ENCODE data around the gene MAK.
"Not testable (repeated sequence)": the region's sequence is repeated elsewhere in the genome, so short reads cannot be mapped to it uniquely, and the experiment has no call there.

The MAK gene

DNA sequence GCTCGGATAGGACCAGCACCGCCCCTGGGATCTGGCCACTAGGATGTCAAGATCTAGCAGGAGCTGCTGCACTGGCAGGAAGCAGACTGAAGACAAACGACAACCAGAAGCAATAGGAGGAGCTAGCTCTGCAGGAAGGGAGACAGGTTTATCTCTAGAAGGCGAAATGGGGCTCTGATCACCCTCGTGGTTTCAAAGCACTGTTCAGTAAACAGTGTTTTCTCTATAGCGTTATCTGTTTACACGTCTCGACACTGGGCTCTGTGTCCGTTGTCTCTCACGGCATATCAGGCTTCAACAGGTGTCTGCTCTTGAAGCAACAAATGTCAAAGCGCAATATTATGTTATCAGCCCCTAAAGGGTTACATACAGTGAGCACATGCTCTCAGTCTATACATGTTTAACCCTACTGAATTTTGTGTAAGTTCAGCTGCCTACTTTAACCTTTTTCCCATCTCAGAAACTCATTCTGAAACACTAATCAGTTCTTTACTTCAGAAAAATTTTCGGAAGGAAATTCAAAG is 66.9 kb downstream of the MAK start:
- DNase-seq = no peak

DNA sequence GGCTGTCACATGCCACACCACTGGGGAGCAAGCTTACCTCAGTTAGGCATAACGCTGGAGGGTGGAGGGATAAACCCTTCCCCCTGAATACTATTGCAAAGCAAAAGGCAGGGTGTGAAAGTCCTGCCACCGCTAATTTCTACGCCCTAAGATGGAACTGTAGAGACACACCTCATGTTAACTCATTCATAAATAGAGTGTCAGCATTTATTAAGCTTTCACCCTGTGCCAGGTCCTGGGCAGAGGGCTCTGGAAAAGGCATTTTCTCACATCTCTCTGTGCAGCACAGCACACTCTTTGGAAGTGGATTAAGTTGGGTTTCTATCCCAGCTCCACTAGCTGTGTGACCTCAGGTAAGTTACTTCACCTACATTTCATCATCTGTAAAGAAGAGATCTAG is 68.9 kb downstream of the MAK start:
- DNase-seq = no peak

DNA sequence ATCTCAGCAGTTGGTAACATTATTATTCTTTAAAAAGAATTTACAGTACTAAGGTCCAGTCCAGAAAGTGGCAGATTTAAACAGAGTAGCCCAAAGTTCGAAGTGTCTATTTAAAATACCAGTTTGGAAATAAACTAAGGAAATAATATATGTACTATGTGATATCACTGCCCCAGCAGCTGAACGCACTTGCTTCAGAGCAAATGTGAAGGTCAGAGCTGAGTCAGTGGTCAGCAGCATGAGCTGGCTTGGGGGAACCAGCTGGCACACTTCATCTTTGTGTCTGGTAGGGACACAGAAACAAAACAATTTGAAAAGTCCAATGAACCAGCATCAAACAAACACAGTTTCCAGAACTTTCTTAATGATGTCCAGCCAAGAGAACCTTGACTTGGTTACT is 75.3 kb downstream of the MAK start:
- DNase-seq = no peak

DNA sequence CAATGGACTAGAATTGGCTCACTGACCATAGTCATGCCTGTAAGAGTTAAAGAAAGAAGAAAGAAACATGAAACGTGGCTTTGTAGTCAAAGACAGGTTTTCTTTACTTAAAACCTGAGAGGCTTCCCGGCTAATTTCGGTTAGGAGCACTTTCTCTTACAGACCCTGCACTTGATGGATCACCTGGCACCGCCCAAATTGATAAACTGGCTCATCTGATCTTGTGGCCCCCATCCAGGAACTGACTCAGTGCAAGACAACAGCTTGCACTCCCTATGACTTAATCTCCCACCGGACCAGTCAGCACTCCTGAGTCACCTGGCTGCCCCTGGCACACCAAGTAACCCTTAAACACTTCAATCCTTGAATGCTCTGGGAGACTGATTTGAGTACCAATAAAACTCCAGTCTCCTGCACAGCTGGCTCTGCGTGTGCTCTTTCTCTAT is 78.4 kb downstream of the MAK start:
- DNase-seq = no peak

DNA sequence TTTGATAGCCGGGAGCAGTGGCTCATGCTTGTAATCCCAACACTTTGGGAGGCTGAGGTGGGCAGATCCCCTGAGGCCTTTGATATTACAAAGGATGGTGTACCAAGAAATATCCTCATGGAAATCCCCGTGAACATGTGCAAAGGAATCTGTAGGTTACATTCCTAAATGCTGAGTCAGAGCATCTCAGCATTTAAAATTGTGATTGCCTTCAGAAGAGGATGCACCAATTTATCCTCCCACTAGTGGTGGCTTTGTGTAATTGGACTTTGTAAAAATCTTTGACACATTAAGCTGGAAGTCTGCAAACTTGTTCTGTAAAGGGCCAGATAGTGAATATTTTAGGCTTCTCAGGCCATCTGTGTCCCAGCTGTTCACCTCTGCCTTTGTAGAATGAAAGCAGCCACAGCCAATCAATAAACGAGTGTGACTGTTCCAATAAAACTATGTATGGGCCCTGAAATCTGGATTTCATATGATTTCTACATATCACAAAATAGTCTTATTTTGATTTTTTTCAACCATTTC is 79.0 kb downstream of the MAK start:
- DNase-seq = no peak

DNA sequence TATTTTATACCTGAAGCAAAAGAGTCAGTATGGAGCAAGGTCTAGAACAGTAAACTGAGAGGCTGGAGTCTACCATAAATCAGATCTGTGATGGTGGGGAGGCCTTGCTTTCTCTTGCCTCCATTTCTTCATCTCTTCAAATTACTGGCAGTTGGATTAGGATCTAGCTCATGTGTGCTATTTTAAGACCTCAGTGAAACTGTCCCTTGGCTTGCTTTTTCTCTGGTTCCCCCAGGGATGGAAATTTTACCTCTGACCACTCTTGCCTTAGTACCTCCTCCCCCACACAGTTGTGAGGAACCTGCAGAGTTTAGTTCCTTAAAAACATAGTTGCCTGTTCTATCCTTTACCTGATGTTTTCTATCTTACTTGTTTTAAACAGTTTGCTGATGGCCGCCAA is 82.3 kb downstream of the MAK start:
- no peak for DNase-seq

DNA sequence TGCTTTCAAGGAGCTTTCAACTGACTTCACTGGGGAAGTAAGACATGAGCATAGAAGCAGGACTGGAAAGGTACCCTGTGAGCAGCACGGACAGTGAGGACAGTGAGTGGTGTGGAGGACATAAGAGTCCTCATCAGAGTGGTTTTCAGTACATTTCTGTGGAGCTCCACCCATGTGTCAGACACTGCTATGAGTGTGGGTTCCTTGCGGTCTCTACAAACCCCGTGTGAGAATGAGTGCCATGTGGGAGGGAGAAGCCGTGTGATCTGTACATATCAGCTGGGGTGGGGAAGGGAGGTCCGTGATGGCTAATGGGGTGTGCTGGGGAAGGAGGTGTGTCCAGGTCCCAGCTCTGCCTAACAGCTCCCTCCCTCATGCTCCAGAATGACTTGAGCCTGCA is 86.6 kb downstream of the MAK start:
- not testable (repeated sequence) for DNase-seq

DNA sequence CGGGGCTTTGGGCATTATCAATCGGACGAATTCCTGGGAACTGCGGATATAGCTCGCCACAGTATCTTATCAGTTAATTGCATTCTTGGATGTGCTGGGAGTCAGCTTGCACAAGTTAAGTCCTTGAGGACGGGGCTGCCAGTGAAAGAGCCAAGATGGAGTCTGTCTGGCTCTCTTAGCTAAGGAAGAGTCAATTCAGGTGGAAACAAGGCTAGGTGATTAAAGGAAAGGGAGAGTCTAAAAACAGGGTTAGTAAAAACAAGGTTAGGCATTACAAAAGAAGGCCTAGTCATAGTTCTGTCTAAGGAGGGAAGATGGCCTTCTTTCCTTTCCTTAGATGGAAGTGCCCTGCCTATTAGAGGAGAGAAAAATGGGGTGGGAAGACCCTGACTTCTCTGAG is 87.8 kb downstream of the MAK start:
- DNase-seq = not testable (repeated sequence)

DNA sequence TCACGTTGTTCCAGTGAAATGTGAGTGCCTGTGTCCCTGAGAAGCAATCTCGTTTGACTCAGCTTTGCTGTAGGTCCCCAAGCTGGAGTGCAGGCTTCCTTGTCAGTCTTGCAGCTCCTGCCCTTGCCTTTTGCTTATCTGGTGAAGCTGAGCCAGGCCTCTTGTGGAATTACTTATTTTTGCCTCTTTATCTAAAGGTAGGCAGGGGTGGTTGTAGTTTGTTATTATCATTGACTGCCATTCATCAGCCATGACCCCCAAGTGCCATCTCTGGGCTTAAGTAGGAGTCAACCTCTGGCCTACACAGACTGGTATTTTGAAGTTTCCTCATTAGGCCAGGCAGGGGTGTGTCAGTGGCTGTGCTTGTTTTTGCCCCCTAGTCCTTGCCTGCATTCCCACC is 88.6 kb downstream of the MAK start:
- DNase-seq = no peak

DNA sequence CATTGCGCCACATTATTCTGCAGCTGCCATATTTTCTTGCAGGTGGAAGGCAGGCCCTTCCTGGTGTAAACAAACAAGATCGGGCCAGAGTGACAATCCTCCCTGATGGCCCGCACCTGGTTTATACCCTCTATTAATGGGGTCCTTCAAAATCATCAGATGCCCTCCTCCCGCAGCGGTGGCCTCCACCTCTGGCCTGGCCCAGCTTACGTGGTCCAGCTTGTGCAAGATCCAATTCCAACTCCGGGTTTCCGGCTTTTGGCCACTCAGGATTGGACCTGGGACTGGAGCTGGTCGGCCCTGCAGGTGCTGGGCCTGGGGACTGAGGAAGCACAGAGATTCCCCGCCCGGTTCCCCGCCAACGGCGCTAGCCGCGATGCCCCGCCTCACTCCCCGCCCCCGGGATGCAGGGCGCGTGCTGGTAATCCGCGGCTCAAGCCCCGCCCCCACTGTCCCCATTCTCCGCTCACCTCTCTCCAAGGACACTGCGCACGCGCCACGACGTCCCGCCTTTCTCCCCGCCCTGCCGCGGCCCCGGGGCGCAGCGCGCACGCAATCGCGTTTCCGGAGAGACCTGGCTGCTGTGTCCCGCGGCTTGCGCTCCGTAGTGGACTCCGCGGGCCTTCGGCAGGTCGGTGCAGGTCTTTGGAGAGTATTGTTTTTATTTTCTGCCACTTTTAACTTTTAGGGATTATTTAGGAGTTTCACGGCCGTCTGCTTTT is 90.9 kb downstream of the MAK start, which contains the start of gene TMEM14B:
TMEM14B (plus strand) TSS at position 555 of the 722 bp plus-strand sequence. CDS start 1,441 bp downstream, outside the sequence.
- DNase-seq = peak; percentile 71

DNA sequence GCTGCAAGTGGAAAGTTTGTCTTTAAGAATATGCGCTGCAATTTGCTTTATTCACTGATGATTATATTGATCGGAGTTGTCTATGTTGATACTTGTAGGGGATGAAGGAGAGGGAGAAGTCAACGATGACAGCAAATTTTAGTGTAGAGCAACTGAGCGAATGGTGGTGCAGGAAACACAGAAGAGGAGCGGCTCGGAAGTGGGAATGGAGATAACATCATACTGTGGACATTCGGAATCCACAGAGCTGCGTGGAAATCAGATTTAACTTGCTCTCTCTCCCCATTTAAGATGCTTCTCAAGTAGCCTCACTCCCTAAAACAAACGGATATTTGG is 91.5 kb downstream of the MAK start:
- DNase-seq = no peak

DNA sequence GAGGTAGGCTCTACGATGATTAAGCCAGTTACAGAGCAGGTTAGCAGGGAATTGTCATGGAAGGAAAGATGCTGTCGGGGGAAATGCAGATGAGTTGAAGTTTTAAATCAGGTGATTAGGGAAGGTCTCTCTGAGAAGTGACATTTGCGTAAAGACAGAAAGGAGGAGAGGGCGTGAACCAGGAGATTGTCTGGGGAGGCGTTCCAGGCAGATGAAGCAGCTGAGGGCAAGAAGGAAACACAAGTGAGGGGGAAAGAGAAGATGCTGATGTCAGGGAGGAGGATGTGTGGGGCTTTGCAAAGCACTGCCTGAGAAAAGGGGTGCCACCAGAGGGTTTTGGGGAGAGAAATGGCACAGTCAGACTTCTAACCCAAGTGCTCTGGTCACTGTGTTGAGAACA is 93.2 kb downstream of the MAK start:
- DNase-seq = no peak

DNA sequence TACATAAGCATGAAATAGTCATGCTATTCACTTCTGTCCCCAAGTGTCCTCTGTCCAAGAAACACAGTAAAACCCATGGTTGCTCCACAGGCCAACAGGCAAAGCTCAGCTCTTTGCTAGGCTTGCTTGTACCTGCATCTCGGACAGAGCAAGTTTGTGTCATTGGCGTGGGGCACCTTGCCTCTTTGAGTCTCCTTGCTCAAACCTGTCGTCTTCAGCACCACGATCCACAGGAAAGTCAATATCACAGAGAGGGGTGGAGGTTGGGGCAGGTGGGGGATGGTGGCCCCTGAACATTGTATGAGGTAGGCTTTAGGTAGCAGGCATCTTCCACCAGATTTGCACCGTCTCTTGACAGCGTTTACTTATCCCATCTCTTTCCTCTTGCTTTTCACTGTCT is 94.8 kb downstream of the MAK start:
- DNase-seq = no peak

DNA sequence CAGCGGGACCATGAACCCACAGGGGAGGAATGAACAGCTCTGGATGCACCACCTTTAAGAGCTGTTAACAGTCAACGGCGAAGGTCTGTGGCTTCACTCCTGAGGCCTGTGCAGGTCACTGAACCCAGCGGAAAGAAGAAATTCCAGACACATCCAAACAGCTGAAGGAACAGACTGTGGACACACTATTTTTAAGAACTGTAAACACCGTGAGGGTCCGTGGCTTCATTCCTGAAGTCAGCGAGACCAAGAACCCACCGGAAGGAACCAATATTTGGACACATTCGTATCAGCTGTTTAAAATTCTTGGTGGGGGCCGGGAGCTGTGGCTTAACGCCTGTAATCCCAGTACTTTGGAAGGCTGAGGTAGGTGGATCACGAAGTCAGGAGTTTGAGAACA is 96.1 kb downstream of the MAK start:
- DNase-seq = no peak

DNA sequence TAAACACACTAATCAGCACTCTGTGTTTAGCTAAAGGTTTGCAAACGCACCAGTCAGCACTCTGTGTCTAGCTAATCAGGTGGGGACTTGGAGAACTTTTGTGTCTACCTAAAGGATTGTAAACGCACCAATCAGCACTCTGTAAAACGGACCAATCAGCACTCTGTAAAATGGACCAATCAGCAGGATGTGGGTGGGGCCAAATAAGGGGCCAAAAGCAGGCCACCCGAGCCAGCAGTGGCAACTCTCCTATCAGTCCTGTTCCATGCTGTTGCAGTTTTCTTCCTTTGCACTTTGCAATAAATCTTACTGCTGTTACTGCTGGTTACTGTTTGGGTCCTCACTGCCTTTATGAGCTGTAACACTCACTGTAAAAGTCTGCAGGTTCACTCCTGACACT is 96.7 kb downstream of the MAK start:
- DNase-seq = not testable (repeated sequence)

DNA sequence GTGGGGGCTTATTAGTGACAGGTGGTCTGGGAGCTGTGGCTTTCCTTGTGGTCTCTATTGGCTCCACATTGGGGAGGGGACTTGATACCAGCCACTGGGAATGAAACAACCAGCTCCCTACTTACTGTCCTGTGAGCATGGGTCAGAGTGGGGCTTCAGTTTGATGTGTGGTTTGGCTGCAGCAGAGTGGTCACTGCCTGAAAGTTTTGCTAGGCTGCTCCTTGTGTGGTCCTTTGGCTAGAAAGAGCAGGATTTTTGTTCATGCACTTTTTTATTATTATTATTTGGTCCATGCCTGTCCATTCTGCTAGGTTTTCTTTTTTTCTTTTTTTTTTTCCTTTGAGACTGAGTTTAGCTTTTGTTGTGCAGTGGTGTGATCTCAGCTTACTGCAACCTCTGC is 98.3 kb downstream of the MAK start:
- DNase-seq = no peak

DNA sequence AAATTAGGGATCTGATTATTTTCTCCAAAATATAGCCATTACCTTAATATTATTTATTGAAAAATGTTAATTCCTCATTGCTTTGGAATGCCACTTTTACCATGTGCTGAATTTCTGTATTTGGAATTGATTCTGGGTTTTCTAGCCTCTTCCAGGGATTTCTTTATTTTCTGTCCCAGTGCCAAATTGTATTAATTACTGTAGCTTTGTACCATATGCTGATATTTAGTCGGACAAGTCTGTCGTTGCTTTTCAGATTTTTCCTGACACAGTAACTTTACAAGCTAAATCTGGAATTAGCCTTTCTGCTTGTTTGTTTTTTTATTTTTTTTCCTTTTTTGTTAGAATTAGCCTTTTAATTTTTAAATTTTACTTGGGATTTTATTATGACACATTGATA is 101.6 kb downstream of the MAK start:
- DNase-seq = no peak

DNA sequence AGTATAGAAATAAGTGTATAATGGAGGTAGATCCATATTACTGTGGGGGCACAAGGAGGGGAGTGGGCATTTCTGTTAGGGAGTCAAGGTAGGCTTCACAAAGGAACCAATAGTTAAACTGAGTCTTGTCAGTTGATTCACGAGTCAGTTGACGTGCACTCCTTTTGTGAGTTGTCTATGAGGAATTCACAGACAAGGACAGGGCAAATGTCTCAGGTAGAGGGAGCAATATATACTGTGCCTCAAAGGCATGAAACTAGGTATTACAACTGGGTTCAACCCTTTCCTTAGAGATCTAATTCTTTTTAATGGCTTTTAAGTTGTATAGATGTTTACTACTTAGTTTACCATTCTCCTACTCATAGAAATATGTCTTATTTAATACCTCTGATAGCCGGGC is 104.5 kb downstream of the MAK start:
- DNase-seq = no peak

DNA sequence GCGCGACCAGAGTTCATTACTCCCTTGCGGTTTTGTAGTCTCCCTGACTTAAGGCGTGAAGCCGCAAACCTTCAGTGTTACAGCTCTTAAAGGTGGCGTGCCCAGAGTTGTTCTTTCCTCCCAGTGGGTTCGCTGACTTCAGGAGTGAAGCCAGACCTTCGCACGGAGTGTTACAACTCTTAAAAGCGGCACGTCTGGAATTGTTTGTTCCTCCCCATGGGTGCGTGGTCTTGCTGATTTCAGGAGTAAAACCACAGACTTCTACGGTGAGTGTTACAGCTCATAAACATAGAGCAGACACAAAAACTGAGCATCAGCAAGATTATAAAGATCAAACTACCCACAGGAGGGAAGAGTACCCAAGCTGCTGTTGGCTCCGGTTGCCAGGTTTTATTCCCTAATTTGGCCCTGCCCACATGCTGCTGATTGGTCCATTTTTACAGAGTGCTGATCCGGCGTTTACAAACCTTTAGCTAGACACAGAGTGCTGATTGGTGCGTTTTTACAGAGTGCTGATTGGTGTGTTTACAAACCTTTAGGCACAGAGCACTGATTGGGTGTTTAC is 105.1 kb downstream of the MAK start:
- DNase-seq = no peak

DNA sequence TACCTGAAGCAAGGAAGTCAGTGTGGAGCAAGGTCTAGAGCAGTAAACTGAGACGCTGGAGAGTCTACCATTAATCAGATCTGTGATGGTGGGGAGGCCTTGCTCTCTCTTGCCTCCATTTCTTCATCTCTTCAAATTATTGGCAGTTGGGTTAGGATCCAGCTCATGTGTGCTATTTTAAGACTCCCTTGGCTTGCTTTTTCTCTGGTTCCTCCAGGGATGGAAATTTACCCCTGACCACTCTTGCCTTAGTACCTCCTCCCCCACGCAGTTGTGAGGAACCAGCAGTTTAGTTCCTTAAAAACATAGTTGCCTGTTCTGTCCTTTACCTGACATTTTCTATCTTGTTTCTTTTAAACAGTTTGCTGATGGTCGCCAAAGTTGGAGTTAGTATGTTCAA is 108.1 kb downstream of the MAK start:
- no peak for DNase-seq

DNA sequence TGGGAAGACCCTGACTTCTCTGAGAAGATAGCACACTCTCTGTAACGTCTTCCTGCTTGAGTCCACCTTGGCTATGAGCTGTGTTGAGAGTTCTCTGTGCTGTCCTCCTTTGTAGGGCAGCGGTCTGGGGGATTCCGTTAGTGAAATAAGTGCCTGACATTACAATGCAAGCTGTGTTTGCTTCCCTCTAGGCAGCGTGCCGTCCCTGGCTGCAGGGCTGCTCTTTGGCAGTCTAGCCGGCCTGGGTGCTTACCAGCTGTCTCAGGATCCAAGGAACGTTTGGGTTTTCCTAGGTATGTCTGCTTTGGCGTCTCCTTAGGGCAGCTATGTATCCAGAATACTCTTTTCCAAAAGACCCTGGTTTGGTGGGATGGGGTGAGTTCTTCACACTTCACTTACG is 112.6 kb downstream of the MAK start:
- DNase-seq = no peak

DNA sequence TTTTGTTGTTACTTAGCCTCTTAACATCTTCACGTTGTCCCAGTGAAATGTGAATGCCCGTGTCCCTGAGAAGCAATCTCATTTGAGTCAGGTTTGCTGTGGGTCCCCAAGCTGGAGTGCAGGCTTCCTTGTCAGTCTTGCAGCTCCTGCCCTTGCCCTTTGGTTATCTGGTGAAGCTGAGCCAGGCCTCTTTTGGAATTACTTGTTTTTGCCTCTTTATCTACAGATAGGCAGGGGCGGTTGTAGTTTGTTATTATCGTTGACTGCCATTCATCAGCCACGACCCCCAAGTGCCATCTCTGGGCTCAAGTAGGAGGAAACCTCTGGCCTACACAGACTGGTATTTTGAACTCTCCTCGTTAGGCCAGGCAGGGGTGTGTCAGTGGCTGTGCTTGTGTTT is 113.3 kb downstream of the MAK start:
- no peak for DNase-seq

DNA sequence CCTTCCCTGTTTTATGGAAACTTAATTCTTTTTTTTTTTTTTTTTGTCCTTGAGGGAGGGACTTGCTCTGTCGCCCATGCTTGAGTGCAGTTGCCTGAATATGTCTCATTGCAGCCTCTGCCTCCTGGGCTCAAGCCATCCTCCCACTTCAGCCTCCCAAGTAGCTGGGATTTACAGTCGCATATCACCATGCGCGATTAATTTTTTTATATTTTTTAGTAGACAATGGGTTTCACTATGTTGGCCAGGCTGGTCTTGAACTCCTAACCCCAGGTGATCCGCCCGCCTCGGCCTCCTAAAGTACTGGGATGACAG is 114.8 kb downstream of the MAK start:
- no peak for DNase-seq

DNA sequence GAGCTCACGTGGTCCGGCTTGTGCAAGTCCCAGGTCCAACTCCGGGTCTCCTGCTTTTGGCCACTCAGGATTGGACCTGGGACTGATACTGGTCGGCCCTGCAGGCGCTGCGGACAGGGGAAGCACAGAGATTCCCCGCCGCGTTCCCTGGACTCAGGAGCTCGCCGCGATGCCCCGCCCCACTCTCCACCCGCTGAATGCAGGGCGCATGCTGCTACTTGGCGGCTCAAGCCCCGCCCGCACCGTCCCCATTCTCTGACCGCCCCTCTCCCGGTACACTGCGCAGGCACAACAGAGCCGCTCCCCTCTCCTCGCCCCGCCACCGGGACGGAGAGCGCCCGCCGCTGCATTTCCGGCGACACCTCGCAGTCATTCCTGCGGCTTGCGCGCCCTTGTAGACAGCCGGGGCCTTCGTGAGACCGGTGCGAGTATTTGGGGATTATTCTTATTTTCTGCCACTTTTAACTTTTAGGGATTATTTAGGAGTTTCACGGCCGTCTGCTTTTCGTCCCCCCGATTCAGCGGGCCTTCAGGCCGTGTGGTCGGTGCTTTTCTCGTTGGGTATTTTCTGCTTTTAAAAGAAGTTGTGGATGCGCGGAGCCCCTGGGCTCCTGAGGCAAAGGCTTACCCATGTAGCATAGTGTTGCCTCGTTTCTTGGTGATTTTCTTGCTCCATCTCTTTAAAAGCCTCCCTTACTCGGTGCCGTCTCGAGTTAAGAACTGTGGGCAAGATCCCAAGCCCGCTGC is 115.3 kb downstream of the MAK start, which contains the start of gene TMEM14C:
TMEM14C (plus strand) TSS at position 251 of the 747 bp plus-strand sequence. CDS start 1,544 bp downstream, outside the sequence.
- peak; percentile 50 for DNase-seq

Data from SIG-M5 (cell line).